Endothelial cell of umbilical vein (primary cell): ENCODE results near the gene TSC22D3. TPM values are rescaled to one million over a fixed set of nuclear protein-coding genes. Genes with fewer than 3 reads are reported as not detected.

Experiments
- BruUV-seq: library from RNA; stranded (reverse); fragments of 400-500 nt; replicated peaks from 2 replicates; lab custom pipeline; 2021; lab: Mats Ljungman, UMichigan
- CTCF ChIA-PET: fragments of 300-600, 350-600 bp; sonication (Branson Sonifier 250); formaldehyde crosslinking; loops from one replicate; lab custom pipeline; 2021; ENCODE audit warnings: antibody characterized with exemption, inconsistent platforms; lab: Charles Lee
- POLR2A ChIA-PET: fragments of 300-600, 350-600 bp; sonication (Branson Sonifier 250); formaldehyde crosslinking; loops from one replicate; lab custom pipeline; 2021; ENCODE audit warnings: antibody characterized with exemption, inconsistent platforms; lab: Charles Lee
- DNase-seq: peaks from one replicate; pipeline ENCODE4 v3.0.0-alpha.2; 2011; ENCODE audit warnings: low read depth, low spot score
- FAIRE-seq: peaks from 2 replicates; lab custom pipeline; 2011; peaks lifted over from hg19 to GRCh38; lab: Jason Lieb, UNC
- H2AFZ ChIP-seq: 2 replicates; pipeline ENCODE4 v1.6.0; 2012; ENCODE audit warnings: low read depth, low read length, control low read depth, inconsistent platforms
- H3K27ac ChIP-seq: 2 replicates; pipeline ENCODE4 v1.5.1; 2011; ENCODE audit warnings: low read depth, mild to moderate bottlenecking, control low read depth, low read length, moderate library complexity; ENCODE audit not compliant: insufficient read depth
- H3K27me3 ChIP-seq, 2 experiments: 2 replicates each; pipeline versions ENCODE4 v1.6.0 to v1.6.1; 2011; ENCODE audit warnings: low read length in 2 of 2, mixed read lengths in 1 of 2; ENCODE audit not compliant: control insufficient read depth in 2 of 2, insufficient read depth in 2 of 2
- H3K36me3 ChIP-seq, 2 experiments: 2 replicates in 1 of 2; 3 replicates in 1 of 2; pipeline ENCODE4 v1.5.1; 2011; ENCODE audit warnings: low read length in 2 of 2, mild to moderate bottlenecking in 1 of 2, moderate library complexity in 1 of 2; ENCODE audit not compliant: control insufficient read depth in 2 of 2, insufficient read depth in 2 of 2; ENCODE audit errors: extremely low read depth in 1 of 2
- H3K4me1 ChIP-seq: 3 replicates; pipeline ENCODE4 v1.5.1; 2011; ENCODE audit warnings: mild to moderate bottlenecking, low read length; ENCODE audit not compliant: control insufficient read depth, insufficient read depth; ENCODE audit errors: extremely low read depth
- H3K4me2 ChIP-seq: 2 replicates; pipeline ENCODE4 v1.6.1; 2011; ENCODE audit warnings: low read length, control low read depth, mixed read lengths; ENCODE audit not compliant: insufficient read depth
- H3K4me3 ChIP-seq, 3 experiments: fragments of 200-600 bp in 1 of 3; sonication (generic), shearing (Covaris generic) in 1 of 3; replicated peaks in 1 of 3; 2 replicates each; pipeline ENCODE4 v1.5.1; 2011 to 2016; ENCODE audit warnings: control low read depth in 3 of 3, low read length in 3 of 3, mild to moderate bottlenecking in 2 of 3, inconsistent platforms in 1 of 3, low read depth in 1 of 3, moderate library complexity in 1 of 3; ENCODE audit not compliant: insufficient read depth in 1 of 3
- H3K79me2 ChIP-seq: 2 replicates; pipeline ENCODE4 v1.6.0; 2012; ENCODE audit warnings: low read length, inconsistent platforms; ENCODE audit not compliant: control insufficient read depth, insufficient read depth
- H3K9ac ChIP-seq: replicated peaks from 2 replicates; pipeline ENCODE3; 2011; ENCODE audit warnings: low read length, control low read depth; ENCODE audit not compliant: insufficient read depth; ENCODE audit errors: extremely low read depth
- H3K9me1 ChIP-seq: replicated peaks from 3 replicates; pipeline ENCODE4 v1.6.0; 2011; ENCODE audit warnings: mild to moderate bottlenecking, low read length; ENCODE audit not compliant: control insufficient read depth, insufficient read depth; ENCODE audit errors: extremely low read depth
- H3K9me3 ChIP-seq: replicated peaks from 2 replicates; pipeline ENCODE4 v1.5.1; 2012; ENCODE audit warnings: low read length, inconsistent platforms; ENCODE audit not compliant: control insufficient read depth, insufficient read depth
- H4K20me1 ChIP-seq: replicated peaks from 2 replicates; pipeline ENCODE3; 2011; ENCODE audit warnings: mild to moderate bottlenecking, low read length; ENCODE audit not compliant: control insufficient read depth, insufficient read depth; ENCODE audit errors: extremely low read depth
- EZH2 ChIP-seq: IDR thresholded peaks from 2 replicates; pipeline ENCODE4 v1.6.1; 2012; ENCODE audit warnings: borderline replicate concordance, low read depth, mild to moderate bottlenecking, moderate library complexity, low read length, inconsistent platforms; ENCODE audit not compliant: severe bottlenecking
- FOS ChIP-seq: IDR thresholded peaks from 2 replicates; pipeline ENCODE4 v1.6.1; 2011; ENCODE audit warnings: mild to moderate bottlenecking, low read length, moderate library complexity, borderline replicate concordance; ENCODE audit not compliant: insufficient read depth
- GATA2 ChIP-seq: IDR thresholded peaks from 2 replicates; pipeline ENCODE4 v1.7.0; 2011; ENCODE audit warnings: low read depth, mild to moderate bottlenecking, moderate library complexity, mixed read lengths, low read length; ENCODE audit not compliant: insufficient read length, insufficient read depth
- JUN ChIP-seq: IDR thresholded peaks from 2 replicates; pipeline ENCODE4 v1.6.1; 2011; ENCODE audit warnings: borderline replicate concordance, low read depth; ENCODE audit not compliant: insufficient read length, insufficient read depth
- MYC ChIP-seq: IDR thresholded peaks from one replicate; pipeline ENCODE4 v1.6.1; 2011; ENCODE audit warnings: mild to moderate bottlenecking, low read depth, low read length
- POLR2A ChIP-seq: IDR thresholded peaks from 2 replicates; pipeline ENCODE4 v1.6.1; 2012; ENCODE audit warnings: low read depth, mild to moderate bottlenecking, control low read depth, low read length
- POLR2AphosphoS5 ChIP-seq: IDR thresholded peaks from 2 replicates; pipeline ENCODE4 v1.6.1; 2012; ENCODE audit warnings: low read depth, mild to moderate bottlenecking, control low read depth, low read length, moderate library complexity; ENCODE audit not compliant: insufficient read depth
- dilution Hi-C: fragments of 300-500 bp; cut with MboI; formaldehyde crosslinking; loops from one replicate; pipeline ENCODE4 v1.15.0; 2019; ENCODE audit warnings: low sequenced_read_pairs; ENCODE audit not compliant: extremely low pct_ligation_motif_present
- intact Hi-C: fragments of 100-400 bp; cut with micrococcal nuclease; formaldehyde crosslinking; loops from one replicate; pipeline ENCODE4 v1.10.0; 2022
- polyA plus RNA-seq, 4 experiments: library from polyadenylated mRNA; depleted of rRNA in 3 of 4; stranded (reverse) in 3 of 4; unstranded in 1 of 4; fragments of >200 nt; gene quantifications; 2 replicates each; pipeline versions ENCODE4 v1.2.1 to v1.2.3, GENCODE V29; 2011 to 2012; ENCODE audit warnings: missing spikeins in 1 of 4
- total RNA-seq: library from RNA; stranded (reverse); gene quantifications from 2 replicates; pipeline ENCODE4 v1.2.3, GENCODE V29; 2021
- TF ChIP-seq, protein P1 (sequence below): IDR thresholded peaks from 2 replicates; pipeline ENCODE4 v1.6.1; 2011; ENCODE audit not compliant: insufficient read depth, insufficient read length
- TF ChIP-seq, protein P2 (sequence below), 2 donors: IDR thresholded peaks; 1 replicate in 1 of 2; 2 replicates in 1 of 2; pipeline ENCODE4 v1.5.1; 2011; ENCODE audit warnings: low read length in 2 of 2, mild to moderate bottlenecking in 2 of 2, moderate library complexity in 2 of 2, control low read depth in 1 of 2, inconsistent platforms in 1 of 2, low read depth in 1 of 2; ENCODE audit not compliant: insufficient read depth in 1 of 2; ENCODE audit errors: extremely low read depth in 1 of 2

The TSC22D3 gene
- total and polyA plus RNA-seq, 2 donors (not counting 3 experiments of a cell fraction or from before 2014, with no cell fraction given): 21.1 to 37.4 TPM

DNA sequence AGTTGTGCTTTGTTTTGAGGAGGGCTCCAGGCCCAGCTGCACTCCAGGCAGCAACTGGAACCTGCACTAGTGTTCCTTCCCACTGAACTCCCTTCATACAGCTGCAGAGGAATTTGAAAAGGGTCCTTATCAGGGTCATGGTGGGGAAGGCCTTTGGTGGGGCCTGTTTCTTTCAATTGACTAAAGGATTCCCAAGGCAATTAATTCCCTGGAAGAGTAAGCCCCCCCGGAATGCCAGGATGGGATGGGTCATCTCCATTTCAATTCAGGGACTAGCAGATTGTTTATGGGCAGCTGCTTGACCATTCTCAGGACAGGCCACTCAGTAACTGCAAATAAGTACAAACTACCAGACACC, 45.3 kb downstream of the TSC22D3 start:
- no peaks in the 10 kb centered on the region for H3K9me1 ChIP-seq
- intact Hi-C loops: loop anchor here (5.0 kb wide), 2 partner anchors 47 to 53 kb away; partner anchors contain the start of genes NCBP2L and TSC22D3
- DNase-seq (no peak), FAIRE-seq (no peak)
- CTCF ChIA-PET: interaction anchor here (2.2 to 2.8 kb wide), 4 partner anchors 13 to 57 kb away, joined by 7 to 25 read pairs (median 14); partner anchors contain the start of genes NCBP2L and TSC22D3
- H3K27ac ChIP-seq: no peak overlapping the region
- H3K4me3 ChIP-seq: no peak overlapping the region
- H3K4me1 ChIP-seq: peaks cover 32% of the 10 kb centered on the region
- H3K9ac ChIP-seq: no peak overlapping the region
- TF ChIP-seq FOS (no peak), POLR2A (no peak), POLR2AphosphoS5 (no peak), MYC (no peak), GATA2 (no peak), EZH2 (no peak), JUN (no peak)
- TF ChIP-seq, protein P1, sequence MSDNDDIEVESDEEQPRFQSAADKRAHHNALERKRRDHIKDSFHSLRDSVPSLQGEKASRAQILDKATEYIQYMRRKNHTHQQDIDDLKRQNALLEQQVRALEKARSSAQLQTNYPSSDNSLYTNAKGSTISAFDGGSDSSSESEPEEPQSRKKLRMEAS: no peak
- TF ChIP-seq, protein P2, sequence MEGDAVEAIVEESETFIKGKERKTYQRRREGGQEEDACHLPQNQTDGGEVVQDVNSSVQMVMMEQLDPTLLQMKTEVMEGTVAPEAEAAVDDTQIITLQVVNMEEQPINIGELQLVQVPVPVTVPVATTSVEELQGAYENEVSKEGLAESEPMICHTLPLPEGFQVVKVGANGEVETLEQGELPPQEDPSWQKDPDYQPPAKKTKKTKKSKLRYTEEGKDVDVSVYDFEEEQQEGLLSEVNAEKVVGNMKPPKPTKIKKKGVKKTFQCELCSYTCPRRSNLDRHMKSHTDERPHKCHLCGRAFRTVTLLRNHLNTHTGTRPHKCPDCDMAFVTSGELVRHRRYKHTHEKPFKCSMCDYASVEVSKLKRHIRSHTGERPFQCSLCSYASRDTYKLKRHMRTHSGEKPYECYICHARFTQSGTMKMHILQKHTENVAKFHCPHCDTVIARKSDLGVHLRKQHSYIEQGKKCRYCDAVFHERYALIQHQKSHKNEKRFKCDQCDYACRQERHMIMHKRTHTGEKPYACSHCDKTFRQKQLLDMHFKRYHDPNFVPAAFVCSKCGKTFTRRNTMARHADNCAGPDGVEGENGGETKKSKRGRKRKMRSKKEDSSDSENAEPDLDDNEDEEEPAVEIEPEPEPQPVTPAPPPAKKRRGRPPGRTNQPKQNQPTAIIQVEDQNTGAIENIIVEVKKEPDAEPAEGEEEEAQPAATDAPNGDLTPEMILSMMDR (IDR thresholded peaks at IDR 0.05; ENCODE audit: extremely low read depth in 1 of 2, insufficient read depth in 1 of 2, low read depth in 1 of 2, low read length in 2 of 2): no peak
- no peaks in the 10 kb centered on the region for H3K9me3 ChIP-seq
- no peak overlapping the region for H2AFZ ChIP-seq
- dilution Hi-C loops: no loop called here
- no peak overlapping the region for H3K4me2 ChIP-seq
- no peaks in the 10 kb centered on the region for H4K20me1 ChIP-seq
- H3K79me2 ChIP-seq: no peaks in the 10 kb centered on the region
- POLR2A ChIA-PET: no interaction called here
- BruUV-seq: no TSS peak
- H3K36me3 ChIP-seq: no peaks in the 10 kb centered on the region
- H3K27me3 ChIP-seq: no peaks in the 10 kb centered on the region
